Inflammatory macrophage (primary cell): ENCODE measurements around the gene RASAL2.

ENCODE experiments used
- DNase-seq, 2 donors: peaks; one replicate each; pipeline ENCODE4 v3.0.0-alpha.2; 2020 to 2022
- total RNA-seq, 18 experiments: gene quantifications; one replicate each; lab custom pipeline; 2026; ENCODE audit warnings: mixed read lengths in 6 of 18, inconsistent platforms in 2 of 18; lab: John Stamatoyannopoulos, UW

Gene RASAL2
- 30.2 to 273 (median 156) reads per million in 18 experiments for total RNA-seq

DNA sequence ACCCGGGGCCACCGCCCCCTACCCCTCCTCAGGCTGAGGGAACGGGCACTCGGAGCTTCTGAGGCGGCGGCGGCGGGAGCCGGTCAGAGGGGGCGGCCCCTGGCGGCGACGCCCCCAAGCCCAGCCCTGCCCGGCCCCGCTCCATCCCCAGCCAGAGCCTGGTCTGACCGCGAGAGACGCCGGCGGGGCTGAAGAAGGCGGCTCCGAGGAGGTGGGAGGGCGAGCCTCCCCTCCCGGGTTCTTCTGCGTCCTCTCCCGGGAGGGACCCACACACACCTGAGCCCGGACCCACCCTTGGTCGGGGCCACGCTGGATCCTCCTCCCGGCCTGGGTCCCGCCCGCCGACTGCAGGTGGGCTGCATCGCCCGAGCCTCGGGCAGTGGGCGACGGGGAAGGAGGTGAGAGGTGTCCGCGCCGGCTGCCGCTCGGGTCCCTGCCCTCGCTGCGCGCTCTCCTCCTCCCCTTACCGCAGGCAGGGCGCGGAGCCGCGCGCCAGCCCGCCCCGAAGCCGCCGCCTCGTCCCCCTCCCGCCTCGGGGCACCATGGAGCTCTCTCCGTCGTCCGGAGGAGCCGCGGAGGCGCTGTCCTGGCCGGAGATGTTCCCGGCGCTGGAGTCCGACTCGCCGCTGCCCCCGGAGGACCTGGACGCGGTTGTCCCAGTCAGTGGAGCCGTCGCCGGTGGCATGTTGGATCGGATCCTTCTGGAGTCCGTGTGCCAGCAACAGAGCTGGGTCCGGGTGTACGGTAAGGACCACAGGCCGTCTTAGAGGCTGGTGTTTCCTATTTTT is at the start of gene RASAL2:
TSS of gene RASAL2 (plus strand) at position 154 of the 788 bp plus-strand sequence. CDS start at position 543, 389 bp downstream.
- peak; percentile 40 to 67 for DNase-seq

DNA sequence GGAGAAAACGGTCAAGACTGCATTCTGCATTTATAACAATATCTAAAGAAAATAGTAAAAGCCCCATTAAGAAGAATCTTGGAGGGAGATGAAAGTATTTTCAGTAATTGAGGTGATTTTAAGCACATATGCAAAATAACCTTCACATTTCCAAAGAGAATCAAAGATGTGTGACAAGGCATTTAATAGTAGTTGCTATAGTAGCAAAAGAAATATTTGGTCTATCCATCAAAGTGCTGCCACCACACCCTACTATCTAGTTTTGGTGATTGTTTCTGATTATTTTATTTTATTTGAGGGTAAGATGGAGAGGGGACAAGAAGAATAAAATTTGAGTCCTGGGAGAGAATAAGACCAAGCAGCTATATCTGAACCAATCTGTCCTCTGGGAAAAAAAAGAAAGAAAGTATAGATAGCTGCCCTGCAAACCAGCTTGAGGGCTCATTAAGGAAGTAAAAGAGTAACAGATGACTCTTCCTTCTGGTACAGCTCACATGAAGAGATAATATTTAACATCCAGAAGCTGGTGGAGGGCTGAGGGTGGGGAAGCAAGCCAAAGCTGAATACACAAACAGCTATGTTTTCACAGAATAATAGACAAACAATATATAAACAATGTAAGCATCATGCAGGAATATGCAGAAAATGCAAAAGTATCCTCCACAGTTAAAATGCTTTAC is 47.2 kb upstream of the RASAL2 start:
- DNase-seq: no peak

DNA sequence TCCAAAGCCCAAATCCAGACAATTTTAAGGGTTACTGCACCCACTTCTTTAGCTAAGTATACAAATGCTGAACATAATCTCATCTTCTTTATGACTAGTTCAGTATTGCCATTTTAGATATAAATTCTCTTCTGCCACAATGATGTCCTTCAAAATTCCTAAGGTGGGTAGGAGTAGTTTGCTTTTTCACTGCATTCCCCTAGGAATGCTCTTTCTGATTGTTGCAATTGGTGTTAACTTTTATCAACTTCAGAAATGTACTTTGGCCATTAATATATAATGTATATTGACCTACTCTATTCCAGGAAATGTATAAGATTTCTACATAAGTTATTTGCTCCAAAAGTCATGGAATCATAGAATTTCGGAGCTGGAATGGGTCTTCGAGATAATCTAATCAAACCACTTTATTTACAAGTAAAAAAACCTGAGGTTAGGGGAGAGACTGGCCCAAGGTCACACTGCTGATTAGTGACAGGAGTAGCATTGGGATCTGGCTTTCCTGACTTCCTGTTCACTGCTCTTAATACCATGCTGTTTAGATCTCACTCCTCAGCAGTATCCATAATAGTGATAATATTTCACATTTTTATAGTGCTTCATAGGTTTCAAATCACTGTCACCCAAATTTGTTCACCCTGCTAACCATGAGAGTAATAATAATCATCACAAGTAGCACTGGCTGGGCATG is 46.4 kb upstream of the RASAL2 start:
- DNase-seq: no peak

GRCh38 chr1:178048426-178048825 is 45.5 kb upstream of the RASAL2 start:
- no peak for DNase-seq

GRCh38 chr1:178048883-178049282 is 45.0 kb upstream of the RASAL2 start:
- no peak for DNase-seq

DNA sequence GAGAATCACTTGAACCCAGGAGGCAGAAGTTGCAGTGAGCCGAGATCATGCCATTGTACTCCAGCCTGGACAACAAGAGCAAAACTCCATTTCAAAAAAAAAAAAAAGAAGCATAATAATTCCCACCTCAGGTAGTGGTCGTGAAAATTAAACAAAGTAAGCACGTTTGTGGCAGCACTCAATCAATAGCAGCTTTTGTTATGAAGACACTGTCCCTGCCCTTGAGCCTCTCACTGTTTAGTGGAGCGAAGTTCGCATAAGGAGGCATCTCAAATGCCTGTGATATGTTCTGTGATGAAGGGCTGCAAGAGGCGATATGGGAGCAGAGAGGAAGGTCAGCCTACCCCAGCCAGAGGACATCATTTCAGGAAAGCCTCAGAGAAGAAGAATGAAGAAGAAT is 43.8 kb upstream of the RASAL2 start:
- DNase-seq: no peak

- no peak for DNase-seq
Observed at GRCh38 chr1:178051071-178051470, 42.8 kb upstream of the RASAL2 start.

- DNase-seq: no peak
Observed at GRCh38 chr1:178052650-178053461, 41.0 kb upstream of the RASAL2 start.

GRCh38 chr1:178055093-178055492 is 38.8 kb upstream of the RASAL2 start:
- DNase-seq: peak; percentile 84 to 90

GRCh38 chr1:178055779-178056471 is 38.0 kb upstream of the RASAL2 start:
- DNase-seq: peak; percentile 75 to 87

DNA sequence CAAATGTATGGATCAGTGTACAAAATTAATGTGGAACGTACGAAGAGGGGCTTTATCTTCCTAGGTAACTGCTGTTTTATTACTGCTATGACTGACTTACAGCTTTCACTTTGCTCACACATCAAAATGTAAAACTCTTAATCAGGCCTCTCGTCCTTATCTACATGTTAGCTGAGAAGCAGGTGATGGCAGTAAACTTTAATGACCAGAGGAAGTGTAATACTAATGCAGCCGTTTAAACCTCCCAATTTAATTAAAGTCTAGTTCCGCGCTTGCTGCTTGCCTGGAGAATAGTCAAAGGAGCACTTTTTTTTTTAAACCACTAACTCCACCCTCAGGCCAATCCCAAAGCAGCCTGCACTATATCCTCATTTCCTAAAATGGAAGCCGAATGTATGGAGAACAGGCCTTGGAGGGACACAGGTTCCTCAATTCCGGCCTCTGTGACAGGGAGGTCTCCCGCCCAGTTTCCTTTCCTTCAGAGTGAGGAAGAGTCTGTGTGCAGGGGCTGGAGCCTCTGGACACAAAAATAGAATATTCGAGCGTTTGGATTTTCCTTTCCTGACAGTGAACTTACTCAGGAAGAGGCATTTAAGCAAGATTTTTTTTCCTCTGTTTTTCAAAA is 36.7 kb upstream of the RASAL2 start:
- DNase-seq: peak; percentile 36 to 56

- no peak for DNase-seq
Observed at GRCh38 chr1:178057912-178058534, 35.9 kb upstream of the RASAL2 start.

DNA sequence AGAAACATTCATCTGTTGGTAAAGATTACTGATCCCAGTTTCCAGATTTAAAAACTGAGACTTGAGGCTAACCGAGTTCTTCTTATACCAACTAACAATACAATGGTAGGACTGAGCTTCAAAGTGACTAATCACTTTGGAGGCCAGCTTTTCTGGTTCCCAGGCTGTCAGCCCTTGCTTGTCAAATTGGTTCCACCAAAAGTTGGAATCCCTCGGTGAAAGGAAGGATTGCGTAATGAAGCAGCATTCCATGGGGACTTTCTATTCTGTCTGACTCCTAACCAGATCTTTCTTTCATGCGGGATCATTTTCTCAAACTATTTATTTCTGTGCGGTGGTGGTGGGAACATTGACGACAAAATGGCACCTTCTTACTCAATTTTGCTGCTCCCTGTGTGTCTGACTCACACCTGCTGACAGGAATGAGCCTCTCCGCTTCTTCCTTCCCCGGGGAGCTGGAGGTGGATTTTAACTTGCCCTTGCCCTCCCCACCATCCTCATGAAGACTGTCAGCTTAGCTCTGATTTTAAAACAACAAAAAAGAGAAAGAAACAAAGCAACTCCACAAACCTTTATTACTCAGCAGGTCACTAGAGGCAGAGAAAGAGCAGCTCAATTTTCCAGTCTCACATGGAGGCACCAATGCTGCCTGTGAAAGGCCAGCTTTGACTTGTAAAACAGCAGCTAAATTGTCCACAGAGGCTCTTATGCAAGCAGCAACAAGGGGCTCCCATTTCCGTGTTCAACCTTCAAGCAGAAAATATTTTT is 32.9 kb upstream of the RASAL2 start:
- DNase-seq: peak in 1 of 2 donors; percentile 36

- no peak for DNase-seq
Observed at GRCh38 chr1:178061620-178062019, 32.3 kb upstream of the RASAL2 start.

- DNase-seq: no peak
Observed at GRCh38 chr1:178064191-178064821, 29.6 kb upstream of the RASAL2 start.

DNA sequence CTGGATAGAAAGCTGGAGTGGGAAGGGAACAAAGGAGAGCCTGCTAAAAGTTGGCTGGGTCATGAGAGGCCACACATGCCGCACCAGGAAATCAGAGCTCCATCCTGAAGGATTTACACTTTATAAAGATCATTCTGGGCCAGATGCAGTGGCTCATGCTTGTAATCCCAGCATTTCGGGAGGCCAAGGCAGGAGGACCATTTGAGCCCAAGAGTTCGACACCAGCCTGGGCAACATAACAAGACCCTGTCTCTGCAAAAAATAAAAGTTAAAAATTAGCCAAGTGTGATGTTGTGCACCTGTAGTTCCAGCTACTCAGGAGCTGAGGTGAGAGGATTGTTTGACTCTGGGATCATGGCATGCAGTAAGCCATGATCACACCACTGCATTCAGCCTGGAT is 28.7 kb upstream of the RASAL2 start:
- DNase-seq: no peak

DNA sequence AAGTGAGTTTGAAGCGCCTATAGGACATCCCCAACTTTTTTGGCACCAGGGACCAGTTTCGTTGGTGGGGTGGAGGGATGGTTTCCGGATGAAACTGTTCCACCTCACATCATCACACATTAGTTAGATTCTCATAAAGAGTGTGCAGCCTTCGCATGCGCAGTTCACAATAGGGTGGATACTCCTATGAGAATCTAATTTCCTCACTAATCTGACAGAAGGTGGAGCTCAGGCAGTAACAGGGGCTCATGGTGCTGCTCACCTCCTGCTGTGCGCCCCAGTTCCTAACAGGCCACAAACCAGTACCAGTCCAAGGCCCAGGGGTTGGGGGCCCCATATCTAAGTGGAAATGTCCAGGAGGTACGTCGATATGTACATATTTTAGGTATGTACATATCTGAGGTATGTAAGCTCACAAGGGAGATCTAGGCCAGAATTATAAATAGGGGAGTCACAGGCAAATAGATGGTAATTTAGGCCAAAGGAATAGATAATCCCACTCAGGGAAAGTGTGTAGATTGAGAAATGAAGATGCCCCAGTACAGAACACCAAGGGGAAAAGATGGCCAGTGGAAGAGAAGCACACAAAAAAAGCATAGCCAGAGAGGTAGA is 27.5 kb upstream of the RASAL2 start:
- DNase-seq: no peak

DNA sequence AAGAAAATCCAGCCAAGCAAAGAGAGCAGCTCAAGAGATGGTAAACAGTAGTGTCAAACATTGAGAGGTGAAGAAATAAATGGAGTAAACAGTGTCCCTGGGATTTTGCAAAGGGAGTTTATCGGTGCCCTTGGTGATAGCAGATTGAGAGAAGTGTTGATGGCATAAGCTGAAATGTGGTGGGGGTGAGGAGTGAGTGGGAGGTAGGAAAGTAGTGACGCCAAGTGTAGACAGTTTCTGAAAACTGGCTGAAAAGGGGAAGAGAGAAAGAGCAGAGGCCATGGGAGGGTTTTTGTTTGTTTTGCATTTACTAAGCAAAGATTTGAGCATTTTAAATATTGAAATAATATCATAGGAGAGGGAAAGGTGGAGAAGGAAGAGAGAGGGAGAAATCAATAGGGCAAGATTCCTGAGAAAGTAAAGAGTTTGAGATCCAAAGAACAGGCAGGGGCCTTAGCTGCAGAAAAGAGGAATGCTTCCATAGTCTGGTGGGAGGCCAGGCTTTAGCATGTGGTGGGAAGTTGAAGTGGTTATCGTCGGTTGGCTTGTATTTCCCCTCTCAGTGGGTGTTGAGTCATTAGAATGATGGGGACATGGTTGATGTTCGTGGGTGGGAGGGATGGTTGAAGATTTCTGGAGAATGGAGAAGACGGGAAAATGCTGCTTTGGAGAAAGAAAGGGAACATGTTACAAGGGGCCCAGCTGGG is 26.8 kb upstream of the RASAL2 start:
- peak; percentile 94 to 95 for DNase-seq
